Effector memory CD4-positive, alpha-beta T cell (primary cell): Measurements from ENCODE around the gene ERBB4.

Source experiments
- DNase-seq, 3 donors: peaks; one replicate each; pipeline ENCODE4 v3.0.0-alpha.2; 2020
- H3K27ac ChIP-seq: 2 replicates; pipeline ENCODE4 v1.7.0; 2013; ENCODE audit warnings: mild to moderate bottlenecking, low read length, moderate library complexity; ENCODE audit not compliant: insufficient read depth, poor library complexity, severe bottlenecking
- H3K27me3 ChIP-seq: replicated peaks from 2 replicates; pipeline ENCODE4 v1.7.0; 2013; ENCODE audit warnings: mild to moderate bottlenecking, low read length; ENCODE audit not compliant: insufficient read depth, control insufficient read depth, poor library complexity, severe bottlenecking
- H3K36me3 ChIP-seq: 2 replicates; pipeline ENCODE4 v1.7.0; 2013; ENCODE audit warnings: mild to moderate bottlenecking, low read length, moderate library complexity; ENCODE audit not compliant: control insufficient read depth, insufficient read depth
- H3K4me1 ChIP-seq: 2 replicates; pipeline ENCODE4 v1.7.0; 2013; ENCODE audit warnings: low read length, mild to moderate bottlenecking; ENCODE audit not compliant: control insufficient read depth, insufficient read depth, poor library complexity, severe bottlenecking
- H3K4me3 ChIP-seq: 2 replicates; pipeline ENCODE4 v1.7.0; 2013; ENCODE audit warnings: low read length, low read depth, mild to moderate bottlenecking; ENCODE audit not compliant: insufficient read depth, poor library complexity, severe bottlenecking
- H3K9me3 ChIP-seq: 2 replicates; pipeline ENCODE4 v1.7.0; 2013; ENCODE audit warnings: mild to moderate bottlenecking, low read length, moderate library complexity; ENCODE audit not compliant: control insufficient read depth

The ERBB4 gene

DNA sequence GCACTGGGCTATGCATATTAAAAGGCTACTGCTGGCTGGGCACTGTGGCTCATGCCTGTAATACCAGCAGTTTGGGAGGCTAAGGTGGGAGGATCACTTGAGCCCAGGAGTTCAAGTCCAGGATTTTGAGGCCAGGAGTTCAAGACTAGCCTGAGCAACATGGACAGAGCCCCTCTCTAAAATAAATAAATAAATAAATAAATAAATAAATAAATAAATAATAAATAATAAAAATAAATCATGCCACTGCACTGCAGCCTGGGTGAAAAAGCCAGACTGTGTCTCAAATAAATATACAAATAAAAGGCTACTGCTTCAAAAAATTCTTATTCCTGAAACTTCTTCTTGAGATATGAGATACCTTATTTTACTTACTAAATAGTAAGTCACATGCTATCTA is 439.6 kb downstream of the ERBB4 start:
- no peaks in the 10 kb centered on the region for H3K9me3 ChIP-seq
- no peaks in the 10 kb centered on the region for H3K27me3 ChIP-seq
- H3K27ac ChIP-seq = no peak overlapping the region
- no peak overlapping the region for H3K4me3 ChIP-seq
- H3K36me3 ChIP-seq = no peaks in the 10 kb centered on the region
- no peaks in the 10 kb centered on the region for H3K4me1 ChIP-seq
- no peak for DNase-seq

DNA sequence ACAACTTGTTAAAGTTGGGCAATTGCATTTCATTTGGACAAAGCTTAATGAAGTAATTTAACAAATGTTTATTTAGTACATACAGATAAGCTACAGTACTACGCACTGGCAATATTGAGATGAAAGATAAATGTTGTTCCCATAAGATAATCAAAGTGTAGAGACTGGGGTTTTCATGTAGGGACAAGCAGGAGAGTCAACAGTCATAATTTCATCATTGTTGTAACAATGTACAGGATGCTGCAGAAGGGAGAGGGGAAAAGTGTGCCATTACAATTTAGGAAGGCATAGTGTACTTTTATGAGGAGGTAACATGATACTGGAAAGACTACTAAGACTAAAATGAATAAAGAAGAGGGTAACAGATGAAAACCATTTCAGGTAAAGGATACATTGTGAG is 441.6 kb downstream of the ERBB4 start:
- H3K9me3 ChIP-seq = no peaks in the 10 kb centered on the region
- no peak overlapping the region for H3K27ac ChIP-seq
- no peak overlapping the region for H3K4me3 ChIP-seq
- DNase-seq = no peak
- H3K27me3 ChIP-seq = no peaks in the 10 kb centered on the region
- H3K4me1 ChIP-seq = no peaks in the 10 kb centered on the region
- H3K36me3 ChIP-seq = no peaks in the 10 kb centered on the region

DNA sequence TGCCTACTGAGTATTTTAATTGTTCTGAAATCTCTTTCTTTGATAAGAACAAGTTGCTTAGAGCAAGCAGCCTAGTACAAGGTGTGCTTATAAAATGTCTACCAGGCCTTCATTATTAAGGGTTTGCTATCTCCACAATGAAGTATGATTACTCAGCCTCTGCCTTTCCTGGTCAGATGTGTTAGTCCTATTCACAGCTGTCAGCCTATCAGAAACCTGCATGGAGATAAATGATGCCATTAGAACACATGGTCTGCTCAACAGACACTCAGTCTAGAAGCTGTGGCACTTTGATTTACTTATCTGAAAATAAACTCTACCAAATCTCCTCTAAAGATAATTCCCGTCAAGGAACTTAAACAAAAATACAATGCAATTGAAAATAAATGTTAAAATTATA is 448.7 kb downstream of the ERBB4 start:
- DNase-seq = no peak
- no peaks in the 10 kb centered on the region for H3K36me3 ChIP-seq
- no peaks in the 10 kb centered on the region for H3K9me3 ChIP-seq
- H3K27ac ChIP-seq = no peak overlapping the region
- no peaks in the 10 kb centered on the region for H3K4me1 ChIP-seq
- no peak overlapping the region for H3K4me3 ChIP-seq
- no peaks in the 10 kb centered on the region for H3K27me3 ChIP-seq

DNA sequence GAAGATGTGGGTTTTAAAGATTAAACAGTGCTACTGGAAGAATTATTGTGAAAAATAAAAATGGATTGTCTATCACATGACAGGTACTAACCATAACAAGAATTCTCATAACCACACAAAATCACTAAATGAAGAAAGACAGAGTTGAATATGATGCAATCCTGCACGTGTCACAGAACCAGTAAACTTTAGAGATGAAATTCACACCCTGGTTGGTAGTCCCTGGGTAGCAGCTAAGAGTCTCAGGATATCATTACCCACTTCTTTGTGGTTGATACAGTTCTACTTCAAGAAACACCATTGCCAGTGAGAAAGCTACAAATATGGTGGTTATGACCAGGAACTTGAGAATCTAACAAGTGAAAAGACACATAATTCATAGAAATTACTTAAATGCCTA is 450.2 kb downstream of the ERBB4 start:
- Histone ChIP-seq H3K27me3 (no peaks in the 10 kb centered on the region), H3K4me1 (no peaks in the 10 kb centered on the region), H3K27ac (no peak overlapping the region), H3K4me3 (no peak overlapping the region), H3K36me3 (no peaks in the 10 kb centered on the region), H3K9me3 (no peaks in the 10 kb centered on the region)
- DNase-seq = no peak

DNA sequence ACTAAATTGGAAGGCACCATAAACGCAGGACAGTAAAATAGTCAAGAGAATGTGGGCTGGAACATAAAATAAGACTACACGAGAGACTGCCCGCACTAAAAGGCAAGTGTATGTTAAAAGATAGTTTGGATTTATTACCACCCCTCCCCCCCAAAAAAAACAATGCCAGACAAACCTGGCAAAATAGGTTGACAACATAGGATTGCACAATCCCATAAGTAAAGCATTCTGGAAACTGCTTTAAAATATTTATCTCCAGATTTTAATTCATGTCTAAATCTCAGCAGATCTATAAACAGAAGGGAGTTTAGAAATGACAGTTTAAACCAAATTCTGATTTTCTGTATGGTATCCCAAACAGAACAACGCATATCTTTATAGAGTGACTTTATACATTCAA is 455.1 kb downstream of the ERBB4 start:
- Histone ChIP-seq H3K27me3 (no peaks in the 10 kb centered on the region), H3K9me3 (no peaks in the 10 kb centered on the region), H3K4me3 (no peak overlapping the region), H3K27ac (no peak overlapping the region), H3K36me3 (no peaks in the 10 kb centered on the region), H3K4me1 (no peaks in the 10 kb centered on the region)
- no peak for DNase-seq

DNA sequence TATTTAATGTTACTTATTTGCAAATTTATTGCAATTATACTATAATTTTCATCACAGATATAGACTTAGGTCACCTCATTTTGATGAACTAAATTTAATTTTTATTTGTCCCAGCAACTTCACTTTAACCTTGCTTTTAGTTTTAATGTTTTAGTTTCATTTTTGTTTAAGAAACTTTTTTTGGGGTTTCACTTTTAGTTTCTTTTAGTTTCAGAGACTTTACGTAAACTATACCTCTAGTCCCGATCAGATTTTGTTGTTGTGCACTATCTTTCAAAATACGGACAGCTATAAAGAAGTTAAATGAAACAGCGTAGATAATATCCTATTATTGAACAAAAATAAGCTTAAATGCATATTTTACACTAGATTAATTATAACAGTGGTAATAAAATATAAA is 460.5 kb downstream of the ERBB4 start:
- Histone ChIP-seq H3K36me3 (no peaks in the 10 kb centered on the region), H3K4me1 (no peaks in the 10 kb centered on the region), H3K27ac (no peak overlapping the region), H3K9me3 (no peaks in the 10 kb centered on the region), H3K4me3 (no peak overlapping the region), H3K27me3 (no peaks in the 10 kb centered on the region)
- no peak for DNase-seq

DNA sequence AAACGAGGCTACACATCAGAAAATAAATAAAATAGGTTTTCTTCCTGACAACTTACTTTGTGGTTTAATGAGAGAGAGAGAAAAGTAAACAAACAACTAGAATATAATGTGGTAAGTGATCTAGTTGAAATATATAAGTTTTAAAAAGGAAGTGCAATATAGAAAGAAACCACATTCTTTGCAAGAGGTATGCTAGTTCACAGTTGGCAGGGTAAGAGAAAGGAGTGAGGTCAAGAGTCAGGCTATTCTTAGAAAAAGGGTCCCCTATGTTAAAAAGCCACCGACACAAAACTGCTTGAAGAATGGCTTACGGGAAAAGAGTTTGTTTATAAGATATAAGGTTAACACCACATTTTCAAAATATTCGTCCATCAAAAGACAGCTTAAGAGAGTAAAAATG is 462.1 kb downstream of the ERBB4 start:
- Histone ChIP-seq H3K27me3 (no peaks in the 10 kb centered on the region), H3K4me3 (no peak overlapping the region), H3K9me3 (no peaks in the 10 kb centered on the region), H3K27ac (no peak overlapping the region), H3K4me1 (no peaks in the 10 kb centered on the region), H3K36me3 (no peaks in the 10 kb centered on the region)
- DNase-seq = no peak

DNA sequence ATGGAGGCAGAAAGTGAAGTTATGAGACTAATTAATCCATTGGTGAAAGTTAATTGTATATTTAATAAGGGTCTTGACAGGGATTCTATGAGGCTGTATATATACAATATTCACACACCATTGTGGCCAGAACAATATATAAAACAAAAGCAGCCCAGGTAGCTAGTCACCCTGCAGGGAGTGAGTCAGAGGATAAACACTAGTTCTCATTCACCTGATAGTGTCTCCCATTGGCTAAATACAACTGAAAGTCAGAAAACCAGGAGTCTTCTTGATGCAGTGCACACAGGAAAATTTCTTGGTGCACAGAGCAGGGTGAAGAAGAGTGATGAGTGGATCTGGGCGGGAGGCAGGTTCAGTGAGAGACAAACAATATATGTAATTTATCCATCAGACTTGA is 465.2 kb downstream of the ERBB4 start:
- Histone ChIP-seq H3K27ac (no peak overlapping the region), H3K9me3 (no peaks in the 10 kb centered on the region), H3K27me3 (no peaks in the 10 kb centered on the region), H3K36me3 (no peaks in the 10 kb centered on the region), H3K4me1 (no peaks in the 10 kb centered on the region), H3K4me3 (no peak overlapping the region)
- DNase-seq = no peak

DNA sequence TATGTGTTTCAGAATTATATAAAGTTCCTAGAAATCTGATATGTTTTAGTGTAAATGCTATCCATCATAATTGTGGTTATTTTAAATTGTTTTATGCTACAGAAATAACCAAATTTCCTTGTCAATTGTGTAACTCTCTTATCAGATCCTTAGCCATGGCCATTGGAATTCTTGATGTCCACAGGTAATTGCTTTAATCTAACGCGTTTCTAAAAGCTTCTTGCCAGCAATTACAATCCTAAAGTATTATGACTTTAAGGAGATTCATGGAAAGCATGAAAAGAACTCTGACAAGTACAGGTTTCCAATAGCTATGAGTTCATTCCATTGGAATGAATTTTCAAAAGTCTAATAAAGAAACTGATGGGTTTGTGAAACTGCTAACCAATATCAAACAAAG is 472.1 kb downstream of the ERBB4 start:
- H3K36me3 ChIP-seq = no peaks in the 10 kb centered on the region
- H3K4me3 ChIP-seq = no peak overlapping the region
- no peaks in the 10 kb centered on the region for H3K27me3 ChIP-seq
- no peak overlapping the region for H3K27ac ChIP-seq
- DNase-seq = no peak
- no peaks in the 10 kb centered on the region for H3K4me1 ChIP-seq
- H3K9me3 ChIP-seq = no peaks in the 10 kb centered on the region

DNA sequence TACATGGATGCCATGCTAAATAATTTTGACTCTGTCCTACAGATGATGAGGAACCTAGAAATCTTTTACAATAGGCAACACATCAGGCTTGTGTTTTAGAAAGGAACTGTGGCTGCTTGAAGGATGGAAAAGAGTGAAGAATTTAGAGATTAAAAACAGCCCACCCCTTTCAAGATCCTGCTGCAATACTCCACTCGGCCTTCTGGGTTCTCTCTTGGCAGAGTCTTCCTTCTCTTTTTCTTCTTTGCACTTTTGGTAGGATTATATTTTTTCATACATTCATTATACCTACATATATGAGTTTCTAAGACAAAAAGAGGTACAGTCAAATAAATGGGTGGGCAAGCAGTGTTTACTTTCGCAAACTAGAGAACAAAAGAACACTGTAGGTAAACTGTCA is 474.3 kb downstream of the ERBB4 start:
- H3K9me3 ChIP-seq = no peaks in the 10 kb centered on the region
- H3K27me3 ChIP-seq = no peaks in the 10 kb centered on the region
- H3K36me3 ChIP-seq = no peaks in the 10 kb centered on the region
- no peaks in the 10 kb centered on the region for H3K4me1 ChIP-seq
- no peak overlapping the region for H3K4me3 ChIP-seq
- DNase-seq = no peak
- no peak overlapping the region for H3K27ac ChIP-seq
